HG02840 (cell line): Measurements from ENCODE around the gene STARD5.

ENCODE experiments used
- ATAC-seq: cut with Tn5 transposase; IDR thresholded peaks from one replicate; pipeline ENCODE4 v1.9.1; 2021; ENCODE audit warnings: mild to moderate bottlenecking, moderate library complexity, moderate number of reproducible peaks; ENCODE audit not compliant: unreplicated experiment, low FRiP score

Gene STARD5

DNA sequence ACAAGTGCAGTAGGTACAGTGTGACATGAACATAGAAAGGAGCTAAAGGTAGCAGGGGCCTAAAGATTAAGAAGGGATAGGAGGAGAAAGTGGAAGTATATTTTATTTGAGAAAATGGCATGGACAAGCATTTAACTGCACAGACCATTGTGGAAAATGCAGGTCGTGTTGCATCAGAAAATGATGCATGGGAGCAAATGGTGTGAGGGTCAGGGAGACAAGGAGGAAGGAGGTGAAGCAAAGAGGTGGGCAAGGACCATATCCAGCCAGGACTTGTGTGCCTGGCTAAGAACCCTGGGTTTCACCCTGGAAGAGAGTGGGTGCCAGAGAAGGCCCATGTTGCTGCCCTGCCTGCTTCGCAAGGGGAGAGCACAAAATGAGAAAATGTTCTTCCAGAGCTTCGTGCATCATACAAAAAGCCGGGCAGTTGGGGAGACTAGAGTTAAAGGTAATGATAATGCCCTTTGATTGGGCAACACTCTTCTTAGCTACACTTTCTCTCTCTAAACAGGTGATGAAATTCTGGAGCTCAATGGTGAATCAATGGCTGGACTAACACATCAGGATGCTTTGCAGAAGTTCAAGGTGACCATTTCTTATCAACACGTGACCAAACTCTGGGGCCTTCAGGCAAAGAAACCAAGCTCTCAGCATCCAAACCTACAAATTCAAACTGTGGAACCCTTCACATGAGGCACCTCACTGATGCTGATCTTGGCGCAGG, 45.5 kb downstream of the STARD5 start:
- no peak for ATAC-seq

DNA sequence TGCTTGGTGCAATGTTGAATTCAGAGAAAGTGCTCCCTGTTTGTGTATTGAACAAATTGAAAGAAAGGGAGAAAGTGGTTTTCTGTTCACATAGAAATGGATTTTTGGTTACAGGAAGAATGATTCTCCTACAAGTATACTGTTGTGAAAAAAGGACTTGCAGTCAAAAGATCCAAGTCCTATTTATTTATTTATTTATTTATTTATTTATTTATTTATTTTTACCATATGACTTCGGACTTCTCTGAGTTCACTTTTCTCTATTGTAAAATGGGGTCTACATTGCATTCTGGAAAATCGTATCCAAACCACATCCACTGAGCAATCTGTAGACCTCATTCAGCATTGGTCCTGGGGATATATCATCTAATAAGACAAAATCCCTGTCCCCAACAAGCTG, 46.1 kb downstream of the STARD5 start:
- ATAC-seq, result no peak

DNA sequence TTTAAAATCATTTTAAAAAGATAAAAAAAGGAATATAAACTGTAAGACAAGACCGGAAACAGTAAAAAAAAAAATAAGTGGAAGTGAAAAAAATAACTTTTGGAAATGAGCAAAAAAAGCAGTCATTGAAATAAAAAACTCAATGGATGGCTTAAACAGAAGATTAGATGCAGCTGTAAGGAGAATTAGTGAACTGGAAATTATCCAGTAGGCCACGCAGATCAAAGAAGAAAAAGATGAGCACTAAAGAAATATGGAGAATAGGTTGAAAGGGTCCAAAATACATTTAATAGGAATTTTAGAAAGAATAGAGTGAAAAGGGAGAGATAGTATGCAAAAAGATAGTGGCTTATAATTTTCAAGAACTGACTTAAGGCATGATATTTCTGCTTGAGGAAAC, 47.0 kb downstream of the STARD5 start:
- ATAC-seq, result no peak

DNA sequence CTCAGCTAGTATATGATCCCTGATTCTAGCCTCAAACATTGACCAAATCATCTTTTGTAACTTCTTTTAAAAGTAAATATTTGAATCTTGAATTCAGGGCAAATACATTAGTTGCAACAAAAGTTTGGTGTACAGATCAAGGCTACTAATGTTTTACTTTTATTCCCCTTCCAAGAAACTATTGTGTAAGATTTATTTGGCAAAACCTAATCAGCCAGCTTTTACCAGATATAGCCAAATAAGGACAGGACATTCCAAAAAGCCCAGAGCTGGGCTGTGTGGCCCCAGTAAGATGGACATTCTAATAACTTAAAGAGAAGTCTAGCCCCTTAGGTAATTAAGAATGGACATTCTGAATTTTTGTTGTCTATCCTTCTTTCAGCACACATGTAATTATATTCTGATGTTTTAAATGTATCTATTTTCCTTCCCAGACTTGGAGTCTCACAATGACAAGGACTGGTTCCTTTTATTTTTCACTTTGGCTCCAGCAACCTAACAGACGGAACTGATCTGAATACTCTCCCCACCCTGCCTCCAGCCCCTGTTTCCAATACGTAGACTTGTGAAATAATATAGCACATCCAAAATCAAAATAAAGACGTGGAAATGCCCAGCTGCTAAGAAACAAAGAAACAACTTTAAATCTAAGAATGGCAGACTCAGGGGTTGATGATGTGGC, 48.1 kb downstream of the STARD5 start:
- ATAC-seq, result no peak

DNA sequence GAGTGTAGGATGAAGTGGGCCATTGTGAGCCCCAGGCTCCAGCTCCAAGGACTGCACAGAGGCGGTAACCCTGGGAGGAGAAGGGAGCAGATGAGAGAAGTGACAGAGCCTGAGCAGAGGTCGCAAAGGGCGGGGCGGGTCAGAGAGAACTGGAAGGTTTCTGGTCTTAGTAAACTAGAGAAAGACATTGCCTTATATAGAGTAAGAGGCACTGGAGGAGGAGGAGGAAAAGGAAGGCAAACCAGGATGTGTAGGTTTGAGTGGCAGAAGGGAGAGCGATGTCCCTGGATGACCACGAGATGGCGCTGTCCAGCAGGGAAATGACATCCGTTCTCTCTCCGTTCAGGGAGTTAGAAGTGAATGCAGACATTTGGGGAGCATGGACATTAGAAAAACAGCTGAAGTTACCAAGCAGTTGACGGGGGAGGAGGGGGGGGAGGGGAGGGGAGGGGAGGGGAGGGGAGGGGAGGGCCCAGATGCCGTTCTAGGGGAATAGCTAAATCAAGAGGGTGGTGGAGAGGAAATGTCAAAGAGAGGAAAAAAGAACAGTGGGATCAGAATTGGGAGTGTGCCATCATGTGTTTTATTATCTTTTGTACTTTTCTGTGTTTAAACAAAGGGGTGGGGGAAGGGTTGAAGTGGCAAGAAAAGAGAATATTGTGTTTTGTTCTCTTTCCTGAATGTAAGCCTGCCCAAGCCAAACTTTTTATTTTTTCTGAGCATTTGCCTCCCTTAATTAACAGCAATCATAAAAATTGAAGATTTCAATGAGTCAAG, 48.8 kb downstream of the STARD5 start:
- no peak for ATAC-seq

DNA sequence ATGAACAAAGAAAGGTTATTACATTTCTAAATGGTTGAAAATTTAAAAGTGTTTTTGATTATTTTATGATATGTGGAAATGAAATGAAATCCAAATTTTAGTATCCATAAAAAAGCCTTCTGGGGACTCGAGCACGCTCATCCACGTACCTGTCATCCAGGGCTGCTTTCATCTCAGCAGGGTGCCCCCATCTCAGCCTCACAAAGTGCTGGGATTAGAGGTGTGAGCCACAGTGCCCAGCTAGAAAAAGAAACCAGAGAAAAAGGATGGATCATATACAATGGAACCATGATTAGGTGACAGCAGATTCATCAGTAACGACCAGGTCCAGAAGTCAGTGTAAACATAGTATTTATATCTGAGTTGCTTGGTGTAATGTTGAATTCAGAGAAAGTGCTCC, 49.7 kb downstream of the STARD5 start:
- ATAC-seq, result no peak

DNA sequence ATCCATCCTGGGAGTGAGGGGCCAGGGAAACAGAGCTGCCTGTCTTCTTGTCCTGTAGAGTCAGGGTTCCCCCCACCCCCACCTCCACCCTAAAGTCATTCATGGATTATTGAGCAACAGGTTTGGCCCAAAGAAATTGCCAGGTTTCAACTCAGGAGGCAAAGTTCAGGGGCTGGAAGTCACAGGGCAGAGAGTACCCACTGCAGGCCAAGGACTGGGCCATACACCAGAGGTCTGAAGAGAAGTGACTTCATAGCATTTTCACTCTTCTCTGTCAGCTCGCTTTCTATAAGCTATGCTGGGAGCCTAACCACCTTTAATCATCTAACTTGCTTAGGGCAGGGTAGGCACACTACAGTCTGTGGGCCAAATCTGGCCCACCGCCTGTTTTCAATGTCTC, 50.1 kb downstream of the STARD5 start:
- ATAC-seq, result no peak

DNA sequence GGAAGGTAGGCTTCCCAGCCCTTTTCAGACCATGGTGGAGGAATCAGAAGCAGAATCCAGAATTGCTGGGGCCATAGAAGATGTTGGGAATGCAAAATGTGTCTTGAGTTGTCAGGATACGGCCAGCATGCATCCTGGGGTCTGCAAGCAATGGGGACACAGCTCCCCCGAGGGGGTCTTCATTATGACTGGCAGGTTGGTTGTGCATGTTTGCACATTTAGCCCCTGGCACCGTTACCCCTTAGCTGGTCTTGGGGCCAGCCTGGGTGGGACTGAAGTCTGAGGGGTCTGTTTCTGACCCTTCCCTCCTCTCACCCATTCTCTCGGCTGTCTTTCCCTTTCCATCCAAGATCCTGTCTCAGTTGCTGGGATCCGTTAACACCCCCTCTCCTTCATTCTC, 50.7 kb downstream of the STARD5 start:
- ATAC-seq, result no peak

DNA sequence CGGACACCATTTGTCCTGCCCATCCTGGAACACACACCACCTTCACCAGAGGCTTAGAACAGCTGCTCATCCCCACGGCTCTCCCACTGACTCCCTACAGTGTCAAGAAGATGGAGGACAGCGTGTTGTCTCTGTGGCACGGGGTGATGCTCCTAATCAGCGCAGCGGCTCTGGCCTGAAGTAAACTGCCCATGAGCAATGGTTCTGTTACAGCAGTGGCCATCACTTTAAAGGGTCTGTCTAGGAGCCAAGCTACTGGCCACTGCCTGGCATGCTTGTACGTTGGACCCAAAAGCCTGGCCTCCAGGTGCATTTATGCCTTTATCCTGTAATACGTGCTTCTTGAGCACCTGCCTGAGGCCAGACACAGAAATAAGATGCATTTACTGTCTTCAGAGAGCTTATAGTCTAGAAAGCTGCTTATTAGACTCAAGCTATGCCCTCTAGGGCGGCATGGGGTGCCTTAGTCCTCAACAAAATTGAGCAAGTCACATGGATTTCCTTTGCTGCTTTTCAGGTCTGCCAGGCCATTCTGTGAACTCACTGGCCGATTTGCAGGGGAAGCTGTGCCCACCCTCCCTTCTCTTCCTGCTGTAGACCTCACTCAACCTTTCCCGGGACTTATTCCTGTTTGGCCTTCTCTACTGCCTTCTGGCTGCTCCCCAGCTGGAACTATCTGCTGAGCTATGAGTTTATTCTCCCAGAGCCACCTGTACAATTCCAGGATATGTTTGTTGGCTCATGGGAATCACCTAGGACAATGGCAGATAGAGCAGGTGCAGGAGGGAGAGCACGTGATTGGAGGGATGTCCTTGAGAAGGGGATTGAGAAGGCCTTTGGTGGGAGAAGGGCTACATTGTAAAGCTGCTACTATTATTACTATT, 51.9 kb downstream of the STARD5 start:
- ATAC-seq, result no peak

DNA sequence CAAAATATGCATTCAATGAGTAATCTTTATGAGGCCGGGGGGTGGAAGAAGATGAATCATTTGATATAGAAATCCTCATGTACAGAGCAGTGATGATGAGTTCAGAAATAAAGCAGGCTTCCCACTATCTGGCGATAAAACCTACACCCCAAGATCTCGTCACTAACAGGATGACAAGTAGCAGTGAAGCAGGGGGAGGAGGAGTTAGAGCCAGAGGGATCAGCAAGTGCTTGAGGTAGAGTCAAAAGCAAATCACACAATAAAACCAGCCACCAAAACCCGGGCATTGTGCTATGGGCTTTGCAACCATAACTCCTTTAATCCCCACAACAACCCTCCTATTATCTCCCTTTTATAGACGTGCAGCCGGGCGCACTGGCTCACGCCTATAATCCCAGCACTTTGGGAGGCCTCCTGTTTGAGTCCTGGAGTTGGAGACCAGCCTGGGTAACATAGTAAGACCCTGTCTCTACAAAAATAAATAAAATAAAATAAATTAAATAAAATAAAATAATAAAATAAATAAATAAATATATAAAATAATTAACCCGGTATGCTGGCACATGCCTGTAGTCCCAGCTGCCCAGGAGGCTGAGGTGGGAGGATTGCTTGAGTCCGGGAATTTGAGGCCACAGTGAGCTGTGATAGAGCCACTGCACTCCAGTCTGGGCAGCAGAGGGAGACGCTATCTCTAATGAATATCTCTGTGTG, 53.0 kb downstream of the STARD5 start:
- ATAC-seq, result no peak

DNA sequence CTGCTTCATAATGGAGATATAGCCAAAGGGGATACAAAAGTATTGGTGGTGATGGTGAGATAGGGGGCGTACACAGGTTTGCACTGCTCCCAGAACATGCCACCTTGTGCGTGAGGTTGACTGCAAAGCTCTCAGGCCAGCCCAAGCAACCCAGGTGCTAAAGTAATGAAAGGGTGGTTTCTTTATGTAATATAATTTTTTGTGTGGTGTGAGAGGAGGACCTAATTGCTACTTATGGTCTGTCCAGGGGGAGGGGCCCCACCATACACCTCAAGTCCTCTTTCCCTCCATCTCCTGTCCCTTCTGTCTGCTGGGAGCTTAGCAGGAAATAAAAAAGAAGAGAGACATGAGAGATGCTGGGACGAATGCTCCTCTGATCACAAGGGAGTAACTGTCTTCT, 53.8 kb downstream of the STARD5 start:
- no peak for ATAC-seq

DNA sequence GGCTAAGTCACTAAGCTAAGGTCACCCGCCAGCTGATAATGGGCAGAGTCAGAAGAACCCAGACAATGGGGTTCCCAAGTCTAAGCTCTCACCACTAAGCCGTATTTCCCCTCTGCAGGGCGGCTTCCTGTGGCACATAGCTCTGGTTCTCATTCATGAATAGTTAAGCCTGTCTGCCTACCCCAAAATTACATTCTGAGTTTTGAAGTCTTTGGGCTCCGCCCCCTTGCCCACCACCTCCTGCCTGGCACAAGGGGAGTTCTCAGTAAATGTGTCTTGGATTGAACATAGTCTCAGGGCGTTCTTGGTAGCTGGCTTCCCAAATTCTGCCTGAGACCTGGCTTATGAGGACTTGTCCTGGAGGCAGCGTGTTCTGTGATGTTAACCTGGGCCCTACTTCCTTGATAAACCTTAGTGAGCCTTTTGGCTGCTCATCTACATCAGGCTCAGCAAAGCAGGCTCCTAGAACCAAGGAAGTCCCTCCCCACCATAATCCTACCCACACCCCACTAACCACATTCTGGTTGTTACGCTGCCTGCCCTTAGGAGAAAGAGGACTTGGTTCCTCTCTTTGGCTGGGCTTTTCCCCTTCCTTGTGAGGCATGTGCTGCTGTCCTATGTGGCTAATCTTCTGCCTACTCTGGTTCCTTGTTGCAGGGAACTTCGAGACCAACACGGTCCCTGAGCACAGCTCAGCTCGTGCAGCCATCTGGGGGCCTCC, 54.9 kb downstream of the STARD5 start:
- ATAC-seq, result no peak

DNA sequence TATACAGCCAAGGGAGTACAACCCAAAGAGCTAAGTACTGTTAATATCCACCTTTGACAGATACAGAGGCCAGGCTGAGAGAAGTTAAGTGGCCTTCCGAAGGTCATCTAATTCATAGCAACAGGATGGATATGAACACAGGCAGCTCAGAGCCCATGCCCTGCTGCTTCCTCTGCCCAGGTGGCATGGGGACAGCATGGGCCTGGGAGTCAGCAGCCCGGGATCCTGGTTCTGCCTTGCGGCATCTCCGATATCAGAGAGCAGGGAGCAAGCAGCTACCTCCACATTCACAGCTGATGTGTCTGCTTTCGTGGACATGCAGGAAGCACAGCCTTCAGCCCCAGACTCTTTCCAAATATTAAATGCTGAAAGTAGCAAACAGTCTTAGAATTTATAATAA, 55.6 kb downstream of the STARD5 start:
- no peak for ATAC-seq

DNA sequence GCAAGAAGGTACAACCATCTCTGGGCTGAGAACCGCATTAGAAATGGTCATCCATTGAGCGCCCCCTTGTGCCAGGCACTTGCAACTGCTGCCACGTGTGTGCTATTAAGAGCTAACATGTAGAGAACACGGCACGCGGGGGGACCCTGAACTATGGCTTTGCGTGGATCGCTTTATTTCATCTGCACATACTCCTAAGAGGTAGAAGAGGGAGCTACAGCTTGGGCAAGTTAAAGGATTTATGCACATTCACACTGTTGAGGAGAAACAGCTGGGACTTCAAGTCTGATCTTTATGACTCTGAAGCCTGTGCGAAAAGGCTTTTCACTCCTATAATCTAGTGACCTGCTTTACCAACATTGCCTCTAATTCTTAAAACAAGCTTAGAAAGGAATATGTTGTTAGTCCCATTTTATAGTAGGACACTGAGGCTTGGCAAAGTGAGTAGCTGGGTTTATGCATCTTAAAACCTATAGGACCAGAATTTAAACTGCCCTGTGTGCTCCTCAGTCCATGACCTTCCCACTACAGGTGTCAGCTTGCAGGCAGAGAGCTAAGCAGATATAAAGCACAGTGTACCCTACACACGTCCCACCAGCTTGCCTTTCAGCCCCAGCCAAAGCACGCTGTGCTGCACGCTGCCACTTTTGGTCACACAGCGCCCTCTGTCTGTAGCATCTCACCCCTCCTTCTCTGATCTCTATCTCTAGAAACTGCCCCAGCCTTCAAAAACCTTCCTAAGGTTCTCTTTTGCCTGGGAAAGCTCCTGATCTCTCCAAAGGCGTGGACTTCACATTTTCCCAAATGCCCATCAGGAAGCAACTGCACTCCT, 57.8 kb downstream of the STARD5 start:
- ATAC-seq, result no peak

DNA sequence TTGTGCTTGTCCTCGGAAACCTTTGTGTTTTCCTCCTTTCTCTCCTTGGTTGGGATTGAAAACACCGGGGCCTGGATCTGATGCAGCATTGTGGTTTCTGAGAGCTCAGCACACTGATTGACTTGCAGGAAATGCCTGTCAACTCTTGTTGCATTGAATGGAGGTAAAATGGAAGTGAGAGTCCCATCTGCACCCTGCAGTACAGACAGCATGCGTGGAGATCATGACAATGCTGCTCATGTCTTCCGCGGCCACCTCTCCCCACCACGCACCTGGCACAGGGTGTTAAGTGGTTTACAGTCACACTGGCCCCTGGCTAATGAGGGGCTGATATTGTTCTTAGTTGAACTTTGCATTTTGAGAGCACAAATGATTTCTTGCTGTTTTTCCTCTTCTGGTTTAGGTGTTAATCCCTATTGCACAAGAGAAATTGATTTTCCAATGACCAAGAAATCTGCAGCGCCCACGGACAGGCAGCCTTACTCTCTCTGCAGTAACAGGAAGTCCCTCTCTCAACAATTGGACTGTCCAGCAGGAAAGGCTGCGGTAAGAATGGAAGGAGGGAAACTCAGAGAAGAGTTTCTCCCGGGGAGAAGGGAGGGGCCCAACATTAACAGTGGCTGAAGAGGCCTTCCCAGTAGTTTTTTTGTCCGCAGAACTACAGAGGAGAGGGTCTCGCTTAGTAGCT, 58.5 kb downstream of the STARD5 start:
- no peak for ATAC-seq

DNA sequence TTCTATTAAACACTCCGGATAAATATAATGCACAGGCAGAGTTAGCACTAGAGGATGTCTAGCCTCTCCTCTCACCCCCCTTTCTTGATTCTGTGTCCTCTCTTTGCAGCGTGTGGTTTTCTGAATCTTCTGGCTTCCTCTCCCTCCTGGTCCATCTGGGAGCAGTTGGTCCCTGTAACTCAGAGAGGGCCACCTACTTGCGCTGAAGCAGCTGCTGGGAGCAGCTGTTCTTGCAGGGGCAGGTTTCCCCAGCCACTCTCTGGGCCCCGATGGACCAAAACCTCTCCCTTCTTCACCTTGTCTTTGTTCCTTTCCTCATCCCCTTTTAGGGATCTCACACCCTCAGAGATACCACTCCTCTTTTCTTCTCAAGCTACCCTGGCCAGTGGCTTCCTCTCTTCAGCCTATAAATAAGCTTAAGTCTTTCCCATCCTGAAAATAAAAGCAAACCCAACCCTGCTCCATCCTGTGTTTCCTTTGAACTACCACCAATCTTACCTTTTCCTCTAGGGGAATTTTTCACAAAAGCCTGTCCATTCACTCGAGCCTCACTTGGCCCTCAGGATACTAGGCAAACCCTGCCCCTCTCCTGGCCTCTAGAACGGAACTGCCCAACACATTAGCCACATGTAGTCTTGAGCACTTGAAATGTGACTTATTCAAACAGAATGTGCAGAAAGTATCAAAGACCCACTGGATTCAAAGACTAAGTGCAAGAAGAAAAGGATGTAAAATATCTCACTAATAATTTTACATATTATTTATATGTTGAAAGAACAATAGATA, 59.7 kb downstream of the STARD5 start:
- no peak for ATAC-seq

DNA sequence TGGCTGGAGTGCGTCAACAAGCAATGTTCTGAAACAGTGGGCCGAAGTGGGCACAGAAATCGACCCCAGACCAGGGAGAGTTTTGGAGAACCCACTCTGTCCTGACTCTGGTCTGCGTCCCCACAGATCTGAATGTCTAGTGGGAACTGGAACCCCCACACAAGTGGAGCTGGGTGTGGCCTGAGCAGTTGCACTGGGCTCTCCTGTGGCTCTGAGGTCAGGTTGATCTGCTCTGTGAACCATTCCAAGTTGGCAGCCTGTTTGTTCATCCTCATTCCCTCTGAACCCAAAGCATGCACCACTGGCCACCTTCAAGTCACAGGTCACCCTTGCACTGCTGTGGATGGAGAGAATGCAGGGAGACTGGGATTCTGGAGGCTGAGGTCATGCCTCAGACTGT, 60.5 kb downstream of the STARD5 start:
- ATAC-seq, result no peak
